ENCODE results near the gene GOLGA6B.
"Not testable (repeated sequence)": the region's sequence is repeated elsewhere in the genome, so short reads cannot be mapped to it uniquely, and the experiment has no call there.

Gene GOLGA6B, protein sequence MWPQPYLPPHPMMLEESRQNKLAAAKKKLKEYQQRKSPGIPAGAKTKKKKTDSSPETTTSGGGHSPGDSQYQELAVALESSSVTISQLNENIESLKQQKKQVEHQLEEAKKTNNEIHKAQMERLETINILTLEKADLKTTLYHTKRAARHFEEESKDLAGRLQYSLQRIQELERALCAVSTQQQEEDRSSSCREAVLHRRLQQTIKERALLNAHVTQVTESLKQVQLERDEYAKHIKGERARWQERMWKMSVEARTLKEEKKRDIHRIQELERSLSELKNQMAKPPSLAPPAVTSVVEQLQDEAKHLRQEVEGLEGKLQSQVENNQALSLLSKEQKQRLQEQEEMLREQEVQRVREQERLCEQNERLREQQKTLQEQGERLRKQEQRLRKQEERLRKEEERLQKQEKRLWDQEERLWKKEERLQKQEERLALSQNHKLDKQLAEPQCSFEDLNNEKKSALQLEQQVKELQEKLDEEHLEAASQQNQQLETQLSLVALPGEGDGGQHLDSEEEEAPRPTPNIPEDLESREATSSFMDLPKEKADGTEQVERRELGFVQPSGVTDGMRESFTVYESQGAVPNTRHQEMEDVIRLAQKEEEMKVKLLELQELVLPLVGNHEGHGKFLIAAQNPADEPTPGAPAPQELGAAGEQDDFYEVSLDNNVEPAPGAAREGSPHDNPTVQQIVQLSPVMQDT

DNA sequence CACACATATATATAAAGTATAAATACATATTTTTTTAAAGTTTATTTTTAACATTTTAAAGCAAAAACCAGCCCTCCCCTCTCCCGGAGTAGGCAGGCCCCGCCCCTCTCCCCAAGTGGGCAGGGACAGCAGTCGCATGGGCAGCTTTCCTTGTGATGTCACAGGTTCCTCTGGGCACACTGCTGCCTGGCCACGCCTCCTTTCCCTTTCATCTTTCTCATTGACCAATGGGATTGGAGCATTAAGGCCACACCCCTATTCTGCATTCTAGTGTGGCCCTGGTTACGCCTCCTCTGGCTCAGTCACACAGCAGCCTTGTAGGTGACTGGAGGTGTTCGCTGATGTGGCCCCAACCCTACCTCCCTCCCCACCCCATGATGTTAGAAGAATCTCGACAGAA lies at the start of gene GOLGA6B:
TSS of gene GOLGA6B (plus strand) at position 301 of the 400 bp plus-strand sequence. CDS start at position 342, 41 bp downstream.
- not testable (repeated sequence) for H3K4me2 ChIP-seq (ENCODE audit: low read depth, low read length, poor library complexity, severe bottlenecking); H3K9me2 ChIP-seq (replicated peaks; ENCODE audit: low read depth, low read length); H3K4me3 ChIP-seq (ENCODE audit: low read length, poor library complexity, severe bottlenecking); H3K36me3 ChIP-seq (ENCODE audit: insufficient read depth, low read length); H2AFZ ChIP-seq (ENCODE audit: low read length); H3K9me3 ChIP-seq (ENCODE audit: insufficient read depth, low read depth, low read length); H3K9ac ChIP-seq (ENCODE audit: low read depth, low read length, poor library complexity, severe bottlenecking); H3K4me1 ChIP-seq (ENCODE audit: insufficient read depth, low read length, poor library complexity, severe bottlenecking); H4K20me1 ChIP-seq (ENCODE audit: insufficient read depth, low read length, poor library complexity, severe bottlenecking); H3F3A ChIP-seq (ENCODE audit: low read depth); H3K27me3 ChIP-seq (ENCODE audit: insufficient read depth, low read length, poor library complexity, severe bottlenecking); H3K79me2 ChIP-seq (ENCODE audit: insufficient read depth, low read length)

DNA sequence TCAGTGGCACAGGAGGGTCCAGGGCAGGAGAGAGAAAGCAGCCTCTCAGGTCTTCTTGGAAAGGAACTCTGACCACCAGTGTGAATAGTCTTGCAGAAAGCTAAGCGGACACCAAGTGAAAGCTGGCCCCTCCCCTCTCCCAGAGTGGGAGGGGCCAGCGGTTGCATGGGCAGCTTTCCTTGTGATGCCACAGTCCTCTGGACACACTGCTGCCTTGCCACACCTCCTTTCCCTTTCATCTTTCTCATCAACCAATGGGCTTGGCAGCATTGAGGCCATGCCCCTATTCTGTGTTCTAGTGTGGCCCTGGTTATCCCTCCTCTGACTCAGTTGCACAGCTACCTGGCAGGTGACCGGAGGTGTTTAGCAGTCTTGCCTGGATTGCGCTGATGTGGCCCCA lies 49.7 kb upstream of the GOLGA6B start:
- H3K4me2 ChIP-seq (ENCODE audit: low read depth, low read length, poor library complexity, severe bottlenecking) = no peak overlapping the region
- no peaks in the 10 kb centered on the region for H3K9me2 ChIP-seq (replicated peaks; ENCODE audit: low read depth, low read length)
- H3K27me3 ChIP-seq (ENCODE audit: insufficient read depth, low read length, poor library complexity, severe bottlenecking) = no peaks in the 10 kb centered on the region
- H3K9ac ChIP-seq (ENCODE audit: low read depth, low read length, poor library complexity, severe bottlenecking) = no peak overlapping the region
- H4K20me1 ChIP-seq (ENCODE audit: insufficient read depth, low read length, poor library complexity, severe bottlenecking) = no peaks in the 10 kb centered on the region
- H3K9me3 ChIP-seq (ENCODE audit: insufficient read depth, low read depth, low read length) = no peaks in the 10 kb centered on the region
- H3K4me3 ChIP-seq (ENCODE audit: low read length, poor library complexity, severe bottlenecking) = no peak overlapping the region
- H3K36me3 ChIP-seq (ENCODE audit: insufficient read depth, low read length) = no peaks in the 10 kb centered on the region
- H3K79me2 ChIP-seq (ENCODE audit: insufficient read depth, low read length) = no peaks in the 10 kb centered on the region
- H3F3A ChIP-seq (ENCODE audit: low read depth) = no peaks in the 10 kb centered on the region
- TF ChIP-seq, protein P1, sequence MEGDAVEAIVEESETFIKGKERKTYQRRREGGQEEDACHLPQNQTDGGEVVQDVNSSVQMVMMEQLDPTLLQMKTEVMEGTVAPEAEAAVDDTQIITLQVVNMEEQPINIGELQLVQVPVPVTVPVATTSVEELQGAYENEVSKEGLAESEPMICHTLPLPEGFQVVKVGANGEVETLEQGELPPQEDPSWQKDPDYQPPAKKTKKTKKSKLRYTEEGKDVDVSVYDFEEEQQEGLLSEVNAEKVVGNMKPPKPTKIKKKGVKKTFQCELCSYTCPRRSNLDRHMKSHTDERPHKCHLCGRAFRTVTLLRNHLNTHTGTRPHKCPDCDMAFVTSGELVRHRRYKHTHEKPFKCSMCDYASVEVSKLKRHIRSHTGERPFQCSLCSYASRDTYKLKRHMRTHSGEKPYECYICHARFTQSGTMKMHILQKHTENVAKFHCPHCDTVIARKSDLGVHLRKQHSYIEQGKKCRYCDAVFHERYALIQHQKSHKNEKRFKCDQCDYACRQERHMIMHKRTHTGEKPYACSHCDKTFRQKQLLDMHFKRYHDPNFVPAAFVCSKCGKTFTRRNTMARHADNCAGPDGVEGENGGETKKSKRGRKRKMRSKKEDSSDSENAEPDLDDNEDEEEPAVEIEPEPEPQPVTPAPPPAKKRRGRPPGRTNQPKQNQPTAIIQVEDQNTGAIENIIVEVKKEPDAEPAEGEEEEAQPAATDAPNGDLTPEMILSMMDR (conservative IDR thresholded peaks at IDR 0.05; ENCODE audit: low read length) = no peak
- no peak for TF ChIP-seq EZH2phosphoT487 (IDR thresholded peaks at IDR 0.05; ENCODE audit: borderline replicate concordance)
- H3K4me1 ChIP-seq (ENCODE audit: insufficient read depth, low read length, poor library complexity, severe bottlenecking) = no peaks in the 10 kb centered on the region
- H2AFZ ChIP-seq (ENCODE audit: low read length) = no peak overlapping the region

DNA sequence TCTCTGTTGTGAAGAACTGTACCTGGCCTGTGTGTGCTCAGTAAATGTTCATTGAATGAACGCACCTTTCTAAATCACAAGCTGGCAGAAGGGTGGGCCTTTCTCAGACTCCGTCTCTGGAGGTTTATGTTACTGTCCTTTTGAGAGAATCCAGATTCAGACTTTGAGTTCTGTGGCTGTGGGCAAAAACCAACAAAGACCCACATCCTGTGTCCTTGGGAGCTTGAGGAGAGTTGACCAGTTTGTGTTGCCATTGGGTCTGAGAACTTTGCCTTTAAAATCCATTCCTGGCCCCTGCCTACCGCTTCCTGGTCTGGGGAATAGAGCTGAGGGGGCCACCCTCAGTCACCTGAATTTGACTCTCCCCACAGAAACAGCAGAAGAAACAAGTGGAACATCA lies 46.4 kb upstream of the GOLGA6B start:
- H3K9me3 ChIP-seq (ENCODE audit: insufficient read depth, low read depth, low read length); H3K36me3 ChIP-seq (ENCODE audit: insufficient read depth, low read length); H3K4me1 ChIP-seq (ENCODE audit: insufficient read depth, low read length, poor library complexity, severe bottlenecking); H3K4me3 ChIP-seq (ENCODE audit: low read length, poor library complexity, severe bottlenecking); H3K4me2 ChIP-seq (ENCODE audit: low read depth, low read length, poor library complexity, severe bottlenecking); H3K9me2 ChIP-seq (replicated peaks; ENCODE audit: low read depth, low read length); H3K79me2 ChIP-seq (ENCODE audit: insufficient read depth, low read length); H3K9ac ChIP-seq (ENCODE audit: low read depth, low read length, poor library complexity, severe bottlenecking); H4K20me1 ChIP-seq (ENCODE audit: insufficient read depth, low read length, poor library complexity, severe bottlenecking); H3F3A ChIP-seq (ENCODE audit: low read depth); H3K27me3 ChIP-seq (ENCODE audit: insufficient read depth, low read length, poor library complexity, severe bottlenecking); H2AFZ ChIP-seq (ENCODE audit: low read length): not testable (repeated sequence)

DNA sequence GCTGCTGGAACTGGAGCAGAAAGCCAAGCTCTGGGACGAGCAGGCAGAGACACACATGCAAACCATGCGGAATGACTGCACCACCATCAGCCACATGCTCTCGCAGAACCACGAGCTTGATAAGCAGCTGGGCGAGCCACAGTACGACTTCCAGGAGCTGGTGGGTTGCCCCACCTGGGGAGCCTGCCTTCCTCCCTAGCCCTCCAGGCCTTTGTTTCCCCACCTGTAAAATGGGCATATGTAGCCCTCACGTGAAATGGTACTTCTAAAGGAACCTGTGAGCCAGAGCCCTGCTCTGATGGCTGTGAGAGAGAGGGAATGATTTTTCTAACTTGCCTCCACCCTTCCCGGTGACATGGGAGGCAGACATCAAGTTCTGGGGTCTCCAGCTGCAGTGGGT lies 44.6 kb upstream of the GOLGA6B start:
- no peaks in the 10 kb centered on the region for H3K9me3 ChIP-seq (ENCODE audit: insufficient read depth, low read depth, low read length)
- no peaks in the 10 kb centered on the region for H3K4me1 ChIP-seq (ENCODE audit: insufficient read depth, low read length, poor library complexity, severe bottlenecking)
- H3K4me2 ChIP-seq (ENCODE audit: low read depth, low read length, poor library complexity, severe bottlenecking) = no peak overlapping the region
- H3K9ac ChIP-seq (ENCODE audit: low read depth, low read length, poor library complexity, severe bottlenecking) = no peak overlapping the region
- no peaks in the 10 kb centered on the region for H3K79me2 ChIP-seq (ENCODE audit: insufficient read depth, low read length)
- no peaks in the 10 kb centered on the region for H3F3A ChIP-seq (ENCODE audit: low read depth)
- TF ChIP-seq, protein P1 (conservative IDR thresholded peaks at IDR 0.05; ENCODE audit: low read length) = no peak
- TF ChIP-seq EZH2phosphoT487 (IDR thresholded peaks at IDR 0.05; ENCODE audit: borderline replicate concordance) = no peak
- H3K4me3 ChIP-seq (ENCODE audit: low read length, poor library complexity, severe bottlenecking) = no peak overlapping the region
- no peaks in the 10 kb centered on the region for H3K9me2 ChIP-seq (replicated peaks; ENCODE audit: low read depth, low read length)
- H3K27me3 ChIP-seq (ENCODE audit: insufficient read depth, low read length, poor library complexity, severe bottlenecking) = no peaks in the 10 kb centered on the region
- H2AFZ ChIP-seq (ENCODE audit: low read length) = no peak overlapping the region
- no peaks in the 10 kb centered on the region for H4K20me1 ChIP-seq (ENCODE audit: insufficient read depth, low read length, poor library complexity, severe bottlenecking)
- H3K36me3 ChIP-seq (ENCODE audit: insufficient read depth, low read length) = no peaks in the 10 kb centered on the region

DNA sequence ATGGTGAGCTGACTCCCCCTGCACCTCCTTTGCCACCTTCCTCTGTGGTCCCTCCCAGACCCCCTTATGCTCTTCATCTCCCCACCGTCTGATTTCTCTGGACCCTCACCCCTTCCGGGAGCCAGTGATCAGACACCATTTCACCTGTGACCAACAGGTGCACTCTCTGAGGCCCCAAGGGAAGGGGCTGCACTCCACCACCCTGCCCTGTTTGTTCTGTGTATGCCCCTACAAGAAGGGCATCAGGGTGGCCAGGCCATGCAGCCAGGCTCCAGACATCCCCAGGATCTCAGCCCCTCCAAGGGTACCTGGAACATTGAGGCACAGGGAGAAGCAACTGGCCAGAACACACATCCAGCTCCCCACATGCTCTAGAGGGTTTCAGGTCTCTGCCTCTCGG lies 42.2 kb upstream of the GOLGA6B start:
- H3K4me2 ChIP-seq (ENCODE audit: low read depth, low read length, poor library complexity, severe bottlenecking); H3K9me2 ChIP-seq (replicated peaks; ENCODE audit: low read depth, low read length); H3K4me1 ChIP-seq (ENCODE audit: insufficient read depth, low read length, poor library complexity, severe bottlenecking); H3K9me3 ChIP-seq (ENCODE audit: insufficient read depth, low read depth, low read length); H2AFZ ChIP-seq (ENCODE audit: low read length); H4K20me1 ChIP-seq (ENCODE audit: insufficient read depth, low read length, poor library complexity, severe bottlenecking); H3K9ac ChIP-seq (ENCODE audit: low read depth, low read length, poor library complexity, severe bottlenecking); H3K4me3 ChIP-seq (ENCODE audit: low read length, poor library complexity, severe bottlenecking); H3F3A ChIP-seq (ENCODE audit: low read depth); H3K27me3 ChIP-seq (ENCODE audit: insufficient read depth, low read length, poor library complexity, severe bottlenecking); H3K36me3 ChIP-seq (ENCODE audit: insufficient read depth, low read length); H3K79me2 ChIP-seq (ENCODE audit: insufficient read depth, low read length): not testable (repeated sequence)
